Osteocyte (in vitro differentiated cells): ENCODE data around the gene BRAT1. TPM values are rescaled to one million over a fixed set of nuclear protein-coding genes. Genes with fewer than 3 reads are reported as not detected.

Source experiments
- DNase-seq: peaks from one replicate; pipeline ENCODE4 v3.0.0; 2021; ENCODE audit warnings: mixed read lengths; ENCODE audit not compliant: unreplicated experiment; ENCODE audit errors: extremely low spot score
- H3K27ac Mint-ChIP-seq: one replicate; pipeline ENCODE4 v1.8.0; 2021; ENCODE audit warnings: mild to moderate bottlenecking, mixed read lengths; ENCODE audit not compliant: unreplicated experiment
- H3K27me3 Mint-ChIP-seq: one replicate; pipeline ENCODE4 v1.8.0; 2021; ENCODE audit warnings: mixed read lengths; ENCODE audit not compliant: unreplicated experiment
- H3K36me3 Mint-ChIP-seq: one replicate; pipeline ENCODE4 v1.8.0; 2021; ENCODE audit warnings: mixed read lengths; ENCODE audit not compliant: unreplicated experiment
- H3K4me1 Mint-ChIP-seq: one replicate; pipeline ENCODE4 v1.8.0; 2021; ENCODE audit warnings: mixed read lengths; ENCODE audit not compliant: unreplicated experiment
- H3K4me3 Mint-ChIP-seq: one replicate; pipeline ENCODE4 v1.8.0; 2021; ENCODE audit warnings: mild to moderate bottlenecking, moderate library complexity, mixed read lengths; ENCODE audit not compliant: unreplicated experiment
- H3K9me3 Mint-ChIP-seq: one replicate; pipeline ENCODE4 v1.8.0; 2021; ENCODE audit warnings: mixed read lengths; ENCODE audit not compliant: unreplicated experiment
- total RNA-seq: library from RNA; stranded (reverse); gene quantifications from 2 replicates; pipeline ENCODE4 v1.2.1, GENCODE V29; 2021
- TF ChIP-seq, protein P1 (sequence below): fragments of 200-600 bp; sonication (generic); IDR thresholded peaks from 2 replicates; pipeline ENCODE4 v1.5.0; 2021; ENCODE audit warnings: antibody characterized with exemption, mild to moderate bottlenecking, moderate library complexity

BRAT1 gene
- total RNA-seq, 1 donor from 2014 or later: 27.8 TPM

GRCh38 chr7:2524808-2525657, 30.3 kb downstream of the BRAT1 start:
- H3K9me3 Mint-ChIP-seq: no peaks in the 10 kb centered on the region
- DNase-seq: no peak
- TF ChIP-seq, protein P1, sequence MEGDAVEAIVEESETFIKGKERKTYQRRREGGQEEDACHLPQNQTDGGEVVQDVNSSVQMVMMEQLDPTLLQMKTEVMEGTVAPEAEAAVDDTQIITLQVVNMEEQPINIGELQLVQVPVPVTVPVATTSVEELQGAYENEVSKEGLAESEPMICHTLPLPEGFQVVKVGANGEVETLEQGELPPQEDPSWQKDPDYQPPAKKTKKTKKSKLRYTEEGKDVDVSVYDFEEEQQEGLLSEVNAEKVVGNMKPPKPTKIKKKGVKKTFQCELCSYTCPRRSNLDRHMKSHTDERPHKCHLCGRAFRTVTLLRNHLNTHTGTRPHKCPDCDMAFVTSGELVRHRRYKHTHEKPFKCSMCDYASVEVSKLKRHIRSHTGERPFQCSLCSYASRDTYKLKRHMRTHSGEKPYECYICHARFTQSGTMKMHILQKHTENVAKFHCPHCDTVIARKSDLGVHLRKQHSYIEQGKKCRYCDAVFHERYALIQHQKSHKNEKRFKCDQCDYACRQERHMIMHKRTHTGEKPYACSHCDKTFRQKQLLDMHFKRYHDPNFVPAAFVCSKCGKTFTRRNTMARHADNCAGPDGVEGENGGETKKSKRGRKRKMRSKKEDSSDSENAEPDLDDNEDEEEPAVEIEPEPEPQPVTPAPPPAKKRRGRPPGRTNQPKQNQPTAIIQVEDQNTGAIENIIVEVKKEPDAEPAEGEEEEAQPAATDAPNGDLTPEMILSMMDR: no peak
- no peaks in the 10 kb centered on the region for H3K27me3 Mint-ChIP-seq
- H3K4me1 Mint-ChIP-seq: peaks cover 76% of the 10 kb centered on the region
- no peak overlapping the region for H3K27ac Mint-ChIP-seq
- peaks cover 4% of the 10 kb centered on the region for H3K36me3 Mint-ChIP-seq
- no peak overlapping the region for H3K4me3 Mint-ChIP-seq

GRCh38 chr7:2523941-2524807, 31.1 kb downstream of the BRAT1 start:
- TF ChIP-seq, protein P1: no peak
- Mint-ChIP-seq H3K4me1 (peaks cover 68% of the 10 kb centered on the region), H3K36me3 (peaks cover 4% of the 10 kb centered on the region), H3K27ac (no peak overlapping the region), H3K9me3 (no peaks in the 10 kb centered on the region), H3K27me3 (no peaks in the 10 kb centered on the region), H3K4me3 (no peak overlapping the region)
- DNase-seq: no peak

- peaks cover 66% of the 10 kb centered on the region for H3K4me1 Mint-ChIP-seq
- peaks cover 4% of the 10 kb centered on the region for H3K36me3 Mint-ChIP-seq
- no peaks in the 10 kb centered on the region for H3K27me3 Mint-ChIP-seq
- no peak overlapping the region for H3K27ac Mint-ChIP-seq
- TF ChIP-seq, protein P1: no peak
- H3K9me3 Mint-ChIP-seq: no peaks in the 10 kb centered on the region
- H3K4me3 Mint-ChIP-seq: peak overlapping the region; percentile 18
- DNase-seq: no peak
These were observed 31.8 kb downstream of the BRAT1 start for GRCh38 chr7:2523461-2523936.

- Mint-ChIP-seq H3K9me3 (no peaks in the 10 kb centered on the region), H3K27me3 (no peaks in the 10 kb centered on the region), H3K36me3 (peaks cover 4% of the 10 kb centered on the region), H3K27ac (peak overlapping the region; percentile 44), H3K4me3 (peak overlapping the region; percentile 57), H3K4me1 (peaks cover 66% of the 10 kb centered on the region)
- TF ChIP-seq, protein P1: no peak
- DNase-seq: no peak
These were observed 32.4 kb downstream of the BRAT1 start for GRCh38 chr7:2522780-2523433.
